ENCODE measurements around the gene PER1. TPM values are rescaled to one million over a fixed set of nuclear protein-coding genes. Genes with fewer than 3 reads are reported as not detected.

PER1 gene
- total RNA-seq, 4 donors from 2014 or later = 67.1 to 188 (median 136) TPM

DNA sequence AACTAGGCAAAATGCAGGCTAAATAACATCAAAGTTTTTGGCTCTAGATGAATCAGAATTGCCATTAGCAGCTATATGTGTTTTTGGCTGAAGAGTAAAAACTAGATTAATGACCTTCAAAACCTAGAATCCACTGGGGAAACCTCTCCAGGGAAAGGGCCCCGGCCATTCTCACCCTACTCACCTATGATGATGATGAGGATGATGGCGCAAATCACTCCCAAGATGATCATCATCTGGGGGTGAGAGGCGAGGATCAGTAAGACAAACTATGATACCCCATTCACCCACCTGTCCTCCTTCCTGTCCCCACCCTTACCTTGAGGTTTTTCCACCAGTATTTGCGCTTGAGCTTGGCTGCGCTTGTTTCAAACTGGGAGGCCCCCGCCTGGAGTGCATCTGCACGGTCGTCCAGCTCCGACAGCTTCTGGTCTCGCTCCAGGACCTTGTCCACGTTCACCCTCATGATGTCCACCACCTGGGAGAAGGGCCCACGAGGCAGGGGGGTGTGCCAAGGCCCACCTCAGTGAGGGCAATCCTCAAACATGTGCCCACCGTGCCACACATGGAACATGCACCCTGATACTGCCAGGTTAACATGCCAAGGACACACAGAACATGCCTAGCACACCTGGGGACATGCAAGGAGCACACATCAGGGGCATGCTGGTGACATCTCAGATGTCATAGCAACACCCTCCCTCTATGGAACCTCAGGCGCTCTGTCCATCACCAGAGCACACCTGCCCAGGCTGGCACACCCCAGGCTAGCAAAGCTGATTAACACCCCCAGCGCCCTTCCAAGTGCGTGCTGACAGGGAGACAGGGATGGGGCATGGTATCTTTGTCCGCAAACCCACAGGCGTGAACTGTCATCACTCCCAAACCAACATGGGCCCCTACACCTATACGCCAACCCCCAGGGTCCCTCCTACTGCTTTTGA is 9.4 kb upstream of the PER1 start:
- peaks cover 0 to 25% of the 10 kb centered on the region in 2 donors for H3K36me3 ChIP-seq
- no peaks in the 10 kb centered on the region for H3K27me3 ChIP-seq
- H3K4me1 ChIP-seq = peaks cover 9 to 78% (median 43%) of the 10 kb centered on the region in 3 donors
- H3K9me3 ChIP-seq = no peaks in the 10 kb centered on the region
- peak overlapping the region; percentile 96 to 100 (median 98) for H3K27ac ChIP-seq
- 37 to 85% methylated on average over 2 to 13 of the region's 19 CpGs for WGBS, 2 donors (ENCODE audit: low coverage in 1 of 2)
- TF ChIP-seq EP300 (IDR thresholded peaks at IDR 0.05) (no peak), POLR2A (IDR thresholded peaks at IDR 0.05) (no peak), POLR2AphosphoS5 (IDR thresholded peaks at IDR 0.05) (no peak)
- TF ChIP-seq, protein P1, sequence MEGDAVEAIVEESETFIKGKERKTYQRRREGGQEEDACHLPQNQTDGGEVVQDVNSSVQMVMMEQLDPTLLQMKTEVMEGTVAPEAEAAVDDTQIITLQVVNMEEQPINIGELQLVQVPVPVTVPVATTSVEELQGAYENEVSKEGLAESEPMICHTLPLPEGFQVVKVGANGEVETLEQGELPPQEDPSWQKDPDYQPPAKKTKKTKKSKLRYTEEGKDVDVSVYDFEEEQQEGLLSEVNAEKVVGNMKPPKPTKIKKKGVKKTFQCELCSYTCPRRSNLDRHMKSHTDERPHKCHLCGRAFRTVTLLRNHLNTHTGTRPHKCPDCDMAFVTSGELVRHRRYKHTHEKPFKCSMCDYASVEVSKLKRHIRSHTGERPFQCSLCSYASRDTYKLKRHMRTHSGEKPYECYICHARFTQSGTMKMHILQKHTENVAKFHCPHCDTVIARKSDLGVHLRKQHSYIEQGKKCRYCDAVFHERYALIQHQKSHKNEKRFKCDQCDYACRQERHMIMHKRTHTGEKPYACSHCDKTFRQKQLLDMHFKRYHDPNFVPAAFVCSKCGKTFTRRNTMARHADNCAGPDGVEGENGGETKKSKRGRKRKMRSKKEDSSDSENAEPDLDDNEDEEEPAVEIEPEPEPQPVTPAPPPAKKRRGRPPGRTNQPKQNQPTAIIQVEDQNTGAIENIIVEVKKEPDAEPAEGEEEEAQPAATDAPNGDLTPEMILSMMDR (IDR thresholded peaks at IDR 0.05) = no peak
- ATAC-seq = no peak
- peak overlapping the region; percentile 69 to 87 for H3K4me3 ChIP-seq

GRCh38 chr17:8160741-8161221 is 8.6 kb upstream of the PER1 start:
- H3K36me3 ChIP-seq = peaks cover 0 to 25% of the 10 kb centered on the region in 2 donors
- no peak for ATAC-seq
- H3K27ac ChIP-seq = peak overlapping the region; percentile 32 to 100 (median 98)
- no peaks in the 10 kb centered on the region for H3K9me3 ChIP-seq
- TF ChIP-seq POLR2AphosphoS5 (IDR thresholded peaks at IDR 0.05) (no peak), EP300 (IDR thresholded peaks at IDR 0.05) (no peak), POLR2A (IDR thresholded peaks at IDR 0.05) (no peak)
- TF ChIP-seq, protein P1 (IDR thresholded peaks at IDR 0.05) = no peak
- no peaks in the 10 kb centered on the region for H3K27me3 ChIP-seq
- peak overlapping the region in 1 of 2 donors; percentile 87 for H3K4me3 ChIP-seq
- peaks cover 9 to 78% (median 43%) of the 10 kb centered on the region in 3 donors for H3K4me1 ChIP-seq
- WGBS, 2 donors (ENCODE audit: low coverage in 1 of 2) = 36% methylated on average over 5 of the region's 5 CpGs; no CpG with 5 or more reads in 1 of the 2 donors

DNA sequence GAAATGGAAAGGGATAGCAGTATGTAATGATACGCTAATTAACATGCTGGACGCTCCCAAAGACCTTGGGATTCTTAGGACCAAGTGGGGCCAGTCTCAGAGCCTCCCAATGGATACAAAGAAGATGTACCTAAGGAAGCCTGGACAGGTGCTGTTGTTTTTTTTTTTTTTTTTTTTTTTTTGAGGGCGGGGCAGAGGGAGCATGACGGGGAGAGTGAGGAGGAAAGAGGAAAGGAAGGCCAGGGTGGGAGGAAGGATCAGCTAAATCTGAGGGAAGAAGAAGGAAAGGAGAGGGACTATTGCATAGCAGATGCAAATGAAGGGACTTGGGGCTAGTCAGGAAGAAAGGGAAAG is 8.0 kb upstream of the PER1 start:
- no peak for ATAC-seq
- TF ChIP-seq EP300 (IDR thresholded peaks at IDR 0.05) (no peak), POLR2AphosphoS5 (IDR thresholded peaks at IDR 0.05) (no peak), POLR2A (IDR thresholded peaks at IDR 0.05) (no peak)
- TF ChIP-seq, protein P1 (IDR thresholded peaks at IDR 0.05) = no peak
- Histone ChIP-seq H3K4me3 (peak overlapping the region in 1 of 2 donors; percentile 87), H3K27ac (peak overlapping the region; percentile 32 to 100 (median 98)), H3K27me3 (no peaks in the 10 kb centered on the region), H3K4me1 (peaks cover 9 to 78% (median 43%) of the 10 kb centered on the region in 3 donors), H3K9me3 (no peaks in the 10 kb centered on the region), H3K36me3 (peaks cover 0 to 25% of the 10 kb centered on the region in 2 donors)
- 28 to 55% methylated on average over 3 of the region's 4 CpGs for WGBS, 2 donors (ENCODE audit: low coverage in 1 of 2)

DNA sequence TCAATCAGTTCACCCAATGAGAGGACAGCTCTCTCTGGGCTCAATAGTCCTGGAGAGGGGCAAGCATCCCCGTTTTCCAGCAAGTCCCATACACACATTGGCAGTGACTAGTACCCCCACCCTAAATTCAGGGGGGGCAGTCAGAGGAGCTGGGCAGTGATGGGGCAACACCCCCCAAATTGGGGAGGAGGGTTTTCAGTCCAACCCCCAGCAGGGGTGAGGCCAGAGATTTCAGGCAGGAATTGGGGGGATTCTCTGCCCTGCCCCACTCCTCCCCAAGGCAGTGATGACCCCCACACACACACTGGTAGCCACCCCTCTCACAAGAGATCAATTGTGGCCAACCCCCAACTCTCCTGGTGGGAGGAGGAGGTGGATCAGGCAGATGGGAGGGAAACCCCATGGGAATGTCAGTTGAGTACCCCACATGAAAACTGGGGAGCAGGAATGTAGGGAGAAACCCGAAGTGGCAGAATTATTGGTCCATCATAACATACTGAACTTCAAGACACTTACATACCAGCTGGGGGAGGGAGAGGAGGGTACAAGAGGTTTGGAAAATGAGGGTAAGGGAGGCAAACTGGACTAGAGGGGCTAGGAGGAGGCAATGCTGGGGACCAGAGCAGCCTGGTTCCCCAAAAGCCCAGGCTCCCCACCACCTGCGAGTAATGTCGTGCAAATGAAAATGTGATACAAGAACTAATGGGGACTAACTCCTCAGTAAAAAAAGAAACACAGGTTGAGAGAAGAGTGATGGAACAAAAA is 7.4 kb upstream of the PER1 start:
- no peak for ATAC-seq
- H3K27me3 ChIP-seq = no peaks in the 10 kb centered on the region
- H3K4me3 ChIP-seq = no peak overlapping the region
- TF ChIP-seq POLR2AphosphoS5 (IDR thresholded peaks at IDR 0.05) (no peak), EP300 (IDR thresholded peaks at IDR 0.05) (no peak), POLR2A (IDR thresholded peaks at IDR 0.05) (no peak)
- TF ChIP-seq, protein P1 (IDR thresholded peaks at IDR 0.05) = no peak
- H3K4me1 ChIP-seq = peaks cover 9 to 72% (median 43%) of the 10 kb centered on the region in 3 donors
- H3K9me3 ChIP-seq = no peaks in the 10 kb centered on the region
- 56 to 77% methylated on average over 3 of the region's 4 CpGs for WGBS, 2 donors (ENCODE audit: low coverage in 1 of 2)
- peak overlapping the region; percentile 19 to 99 (median 80) for H3K27ac ChIP-seq
- H3K36me3 ChIP-seq = peaks cover 0 to 25% of the 10 kb centered on the region in 2 donors

Measured in gastroesophageal sphincter (tissue), 4 donors.